Nucleus accumbens (tissue), 56 donors: Measurements from ENCODE around the gene PFN3.

Source experiments
- DNase-seq, 56 donors: peaks; one replicate each; lab custom pipeline; 2025; lab: John Stamatoyannopoulos, UW

PFN3 gene

GRCh38 chr5:177402271-177403043, 2.0 kb upstream of the PFN3 start:
- DNase-seq, result peak in 38 of 56 donors; percentile 8 to 84 (median 52)

GRCh38 chr5:177397875-177398390, 2.5 kb downstream of the PFN3 start:
- DNase-seq, result no peak

- DNase-seq, result no peak
Observed at GRCh38 chr5:177396807-177397206, 3.7 kb downstream of the PFN3 start.

- DNase-seq, result no peak
Observed at GRCh38 chr5:177396078-177396477, 4.4 kb downstream of the PFN3 start.

- DNase-seq, result no peak
Observed at GRCh38 chr5:177393990-177394389, 6.5 kb downstream of the PFN3 start.

- DNase-seq, result no peak
Observed at GRCh38 chr5:177393206-177393765, 7.2 kb downstream of the PFN3 start.

- no peak for DNase-seq
Observed at GRCh38 chr5:177392765-177393164, 7.7 kb downstream of the PFN3 start.

- peak in 51 of 56 donors; percentile 16 to 89 (median 61) for DNase-seq
Observed at GRCh38 chr5:177390363-177391300, 9.8 kb downstream of the PFN3 start.

- DNase-seq, result peak in 1 of 56 donors; percentile 4
Observed at GRCh38 chr5:177389241-177390169, 11.0 kb downstream of the PFN3 start.

GRCh38 chr5:177388521-177389052, 11.9 kb downstream of the PFN3 start:
- no peak for DNase-seq

- no peak for DNase-seq
Observed at GRCh38 chr5:177387405-177387804, 13.1 kb downstream of the PFN3 start.

- DNase-seq, result no peak
Observed at GRCh38 chr5:177386542-177386941, 13.9 kb downstream of the PFN3 start.

- DNase-seq, result no peak
Observed at GRCh38 chr5:177385720-177386119, 14.7 kb downstream of the PFN3 start.

GRCh38 chr5:177384134-177384533, 16.3 kb downstream of the PFN3 start, which contains the start of gene SLC34A1:
TSS of gene SLC34A1 (plus strand) at chr5:177384434. CDS start at chr5:177385742, 1,308 bp downstream.
- no peak for DNase-seq

GRCh38 chr5:177383181-177383580, 17.3 kb downstream of the PFN3 start:
- DNase-seq, result peak in 8 of 56 donors; percentile 16 to 44 (median 30)

GRCh38 chr5:177382423-177383029, 17.9 kb downstream of the PFN3 start:
- DNase-seq, result peak in 22 of 56 donors; percentile 9 to 44 (median 22)

GRCh38 chr5:177380805-177381126, 19.7 kb downstream of the PFN3 start:
- no peak for DNase-seq

- DNase-seq, result peak in 6 of 56 donors; percentile 7 to 27 (median 21)
Observed at GRCh38 chr5:177378884-177379883, 21.3 kb downstream of the PFN3 start.
